NCI-H446 (cell line): ENCODE data around the gene MDK.
"Not testable (repeated sequence)": the region's sequence is repeated elsewhere in the genome, so short reads cannot be mapped to it uniquely, and the experiment has no call there.

ENCODE experiments used
- DNase-seq, 2 experiments: peaks; one replicate each; lab custom pipeline; 2025; lab: John Stamatoyannopoulos, UW

MDK gene

GRCh38 chr11:46367244-46367915 lies 14.1 kb upstream of the MDK start:
- DNase-seq = peak in 1 of 2 experiments; percentile 48

- DNase-seq = no peak
Measured at GRCh38 chr11:46367916-46368267, 13.6 kb upstream of the MDK start.

- DNase-seq = peak in 1 of 2 experiments; percentile 60
Measured at GRCh38 chr11:46369458-46370152, 11.9 kb upstream of the MDK start.

- DNase-seq = no peak
Measured at GRCh38 chr11:46370253-46370652, 11.2 kb upstream of the MDK start.

- DNase-seq = not testable (repeated sequence)
Measured at GRCh38 chr11:46371262-46371661, 10.2 kb upstream of the MDK start.

GRCh38 chr11:46372086-46372485 lies 9.4 kb upstream of the MDK start:
- DNase-seq = no peak

GRCh38 chr11:46372501-46372900 lies 9.0 kb upstream of the MDK start:
- DNase-seq = not testable (repeated sequence)

GRCh38 chr11:46373787-46374740 lies 7.4 kb upstream of the MDK start:
- DNase-seq = no peak

- no peak for DNase-seq
Measured at GRCh38 chr11:46374815-46375214, 6.7 kb upstream of the MDK start.

GRCh38 chr11:46375392-46376101 lies 5.9 kb upstream of the MDK start:
- DNase-seq = no peak

- no peak for DNase-seq
Measured at GRCh38 chr11:46376258-46377050, 5.0 kb upstream of the MDK start.

- DNase-seq = no peak
Measured at GRCh38 chr11:46377290-46377689, 4.2 kb upstream of the MDK start.

GRCh38 chr11:46377831-46378230 lies 3.6 kb upstream of the MDK start:
- DNase-seq = no peak

GRCh38 chr11:46378296-46378695 lies 3.2 kb upstream of the MDK start:
- DNase-seq = no peak

- DNase-seq = no peak
Measured at GRCh38 chr11:46378811-46379481, 2.5 kb upstream of the MDK start.

GRCh38 chr11:46379482-46380293 lies 1.8 kb upstream of the MDK start:
- not testable (repeated sequence) for DNase-seq

- no peak for DNase-seq
Measured at GRCh38 chr11:46380340-46381047, 975 bp upstream of the MDK start.

GRCh38 chr11:46381819-46382645 lies 563 bp downstream of the MDK start:
- no peak for DNase-seq
